Suprapubic skin (tissue), 4 donors: ENCODE data around the gene CEP43.

ENCODE experiments used
- EP300 ChIP-seq: sonication (generic); formaldehyde crosslinking; IDR thresholded peaks from one replicate; pipeline ENCODE4 v1.6.1; 2017; ENCODE audit warnings: antibody characterized with exemption
- POLR2A ChIP-seq, 2 donors: fragments of 450-650 bp; IDR thresholded peaks; one replicate each; pipeline ENCODE4 v1.6.1; 2017; ENCODE audit warnings: antibody characterized with exemption in 2 of 2, mild to moderate bottlenecking in 2 of 2, moderate library complexity in 2 of 2
- POLR2AphosphoS5 ChIP-seq, 3 donors: sonication (generic); formaldehyde crosslinking; IDR thresholded peaks; one replicate each; pipeline ENCODE4 v1.6.1; 2017; ENCODE audit warnings: antibody characterized with exemption in 3 of 3
- TF ChIP-seq, protein P1 (sequence below), 2 donors: fragments of 200-600 bp in 1 of 2; fragments of 450-650 bp in 1 of 2; sonication (generic) in 1 of 2; IDR thresholded peaks; one replicate each; pipeline ENCODE4 v1.5.1; 2016 to 2019; ENCODE audit warnings: antibody characterized with exemption in 2 of 2, mild to moderate bottlenecking in 1 of 2, moderate library complexity in 1 of 2

DNA sequence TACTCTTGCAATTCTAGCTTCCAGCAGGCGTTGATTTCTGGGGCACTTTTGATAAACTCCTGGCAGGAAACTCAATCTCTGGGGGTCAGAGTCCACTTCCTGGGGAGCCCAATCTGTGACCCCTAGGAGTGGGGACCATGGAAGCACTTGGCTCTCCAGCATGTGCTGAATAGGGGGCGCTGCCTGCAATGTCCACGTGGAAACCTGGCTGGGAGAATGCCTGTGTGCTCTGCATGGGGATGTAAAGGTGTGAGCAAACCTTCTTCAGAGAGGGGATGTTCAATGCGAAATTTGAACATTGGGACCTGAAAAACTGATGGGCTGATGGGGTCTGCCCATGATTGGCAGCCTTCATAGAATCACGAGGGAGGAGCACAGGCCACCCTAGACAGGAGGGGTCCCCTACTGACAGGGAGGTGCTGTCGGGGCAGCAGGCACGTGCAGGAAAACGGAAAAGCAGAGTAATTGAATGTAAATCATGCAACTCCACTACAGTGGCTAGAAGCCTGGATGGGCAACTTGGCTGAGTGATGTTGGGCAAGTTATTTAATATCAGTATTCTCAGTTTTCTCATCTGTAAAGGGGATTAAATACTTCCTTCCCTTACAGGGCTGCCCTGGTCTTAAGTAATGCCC, 47.8 kb downstream of the CEP43 start:
- TF ChIP-seq, protein P1, sequence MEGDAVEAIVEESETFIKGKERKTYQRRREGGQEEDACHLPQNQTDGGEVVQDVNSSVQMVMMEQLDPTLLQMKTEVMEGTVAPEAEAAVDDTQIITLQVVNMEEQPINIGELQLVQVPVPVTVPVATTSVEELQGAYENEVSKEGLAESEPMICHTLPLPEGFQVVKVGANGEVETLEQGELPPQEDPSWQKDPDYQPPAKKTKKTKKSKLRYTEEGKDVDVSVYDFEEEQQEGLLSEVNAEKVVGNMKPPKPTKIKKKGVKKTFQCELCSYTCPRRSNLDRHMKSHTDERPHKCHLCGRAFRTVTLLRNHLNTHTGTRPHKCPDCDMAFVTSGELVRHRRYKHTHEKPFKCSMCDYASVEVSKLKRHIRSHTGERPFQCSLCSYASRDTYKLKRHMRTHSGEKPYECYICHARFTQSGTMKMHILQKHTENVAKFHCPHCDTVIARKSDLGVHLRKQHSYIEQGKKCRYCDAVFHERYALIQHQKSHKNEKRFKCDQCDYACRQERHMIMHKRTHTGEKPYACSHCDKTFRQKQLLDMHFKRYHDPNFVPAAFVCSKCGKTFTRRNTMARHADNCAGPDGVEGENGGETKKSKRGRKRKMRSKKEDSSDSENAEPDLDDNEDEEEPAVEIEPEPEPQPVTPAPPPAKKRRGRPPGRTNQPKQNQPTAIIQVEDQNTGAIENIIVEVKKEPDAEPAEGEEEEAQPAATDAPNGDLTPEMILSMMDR (IDR thresholded peaks at IDR 0.05): no peak
- TF ChIP-seq POLR2AphosphoS5 (IDR thresholded peaks at IDR 0.05) (no peak), POLR2A (IDR thresholded peaks at IDR 0.05) (no peak), EP300 (no peak)
